Right ventricle myocardium inferior (tissue), 1 donor: ENCODE data around the gene MAB21L3. TPM values are rescaled to one million over a fixed set of nuclear protein-coding genes. Genes with fewer than 3 reads are reported as not detected.
"Not testable (repeated sequence)": the region's sequence is repeated elsewhere in the genome, so short reads cannot be mapped to it uniquely, and the experiment has no call there.

Source experiments
- ATAC-seq: fragments of 200-7000 bp; cut with Tn5 transposase; one replicate; pipeline ENCODE4 v1.9.1; 2020; ENCODE audit warnings: mild to moderate bottlenecking, moderate library complexity
- DNase-seq: peaks from one replicate; pipeline ENCODE4 v3.0.0; 2021; ENCODE audit errors: missing footprints
- intact Hi-C: fragments of 100-400 bp; cut with DNase I; formaldehyde crosslinking; loops from one replicate; pipeline ENCODE4 v1.11.0; 2022
- total RNA-seq: library from RNA; stranded (reverse); fragmentation: NEBNext Ultra II Directional; extraction: Animal tissue kit (Norgen Biotek cat#: 25700); gene quantifications from one replicate; pipeline ENCODE4 v1.2.1, GENCODE V29; 2021
- donor health status: DM: no; HTN: yes; CAD: no; lungs with severe emphysema.

MAB21L3 gene
- total RNA-seq, 1 donor from 2014 or later, result 0.27 TPM

- no peak for ATAC-seq
- no peak for DNase-seq
- intact Hi-C loops, result loop anchor here (10.0 kb wide), 1 partner anchor 315 kb away; no protein-coding TSS in a partner anchor
Measured at GRCh38 chr1:116129537-116129936, 18.3 kb downstream of the MAB21L3 start.

GRCh38 chr1:116130356-116130755 is 19.2 kb downstream of the MAB21L3 start:
- intact Hi-C loops, result no loop called here
- ATAC-seq, result no peak
- no peak for DNase-seq

GRCh38 chr1:116131170-116131569 is 20.0 kb downstream of the MAB21L3 start:
- intact Hi-C loops, result no loop called here
- no peak for ATAC-seq
- no peak for DNase-seq

- DNase-seq (no peak), ATAC-seq (no peak)
- intact Hi-C loops, result no loop called here
Measured at GRCh38 chr1:116131866-116132605, 20.8 kb downstream of the MAB21L3 start.

- intact Hi-C loops, result no loop called here
- ATAC-seq (no peak), DNase-seq (no peak)
Measured at GRCh38 chr1:116133696-116134475, 22.7 kb downstream of the MAB21L3 start.

GRCh38 chr1:116134476-116134773 is 23.2 kb downstream of the MAB21L3 start:
- intact Hi-C loops, result no loop called here
- DNase-seq (no peak), ATAC-seq (no peak)

GRCh38 chr1:116138277-116138792 is 27.1 kb downstream of the MAB21L3 start:
- intact Hi-C loops, result loop anchor here (2.0 to 5.0 kb wide), 2 partner anchors 30 to 234 kb away; partner anchors contain the start of gene ATP1A1
- peak; percentile 53 for DNase-seq
- no peak for ATAC-seq

GRCh38 chr1:116139592-116140134 is 28.5 kb downstream of the MAB21L3 start:
- ATAC-seq (peak; percentile 6), DNase-seq (peak; percentile 30)
- intact Hi-C loops, result loop anchor here (1.0 to 5.0 kb wide), 4 partner anchors 29 to 360 kb away; partner anchors contain the start of gene ATP1A1

GRCh38 chr1:116144151-116144550 is 33.0 kb downstream of the MAB21L3 start:
- ATAC-seq, result no peak
- no peak for DNase-seq
- intact Hi-C loops, result no loop called here

GRCh38 chr1:116146447-116147113 is 35.4 kb downstream of the MAB21L3 start:
- DNase-seq, intact Hi-C loops: not testable (repeated sequence)

GRCh38 chr1:116147114-116147510 is 35.9 kb downstream of the MAB21L3 start:
- no peak for DNase-seq
- ATAC-seq, result no peak
- intact Hi-C loops, result no loop called here

More at GRCh38 chr1:116146447-116147113, 35.4 kb downstream of the MAB21L3 start:
- ATAC-seq, result not testable (repeated sequence)

- DNase-seq, result no peak
- intact Hi-C loops, result no loop called here
- ATAC-seq, result no peak
Measured at GRCh38 chr1:116147972-116148371, 36.8 kb downstream of the MAB21L3 start.

- ATAC-seq (no peak), DNase-seq (no peak)
- intact Hi-C loops, result no loop called here
Measured at GRCh38 chr1:116148967-116149366, 37.8 kb downstream of the MAB21L3 start.

GRCh38 chr1:116150368-116150767 is 39.2 kb downstream of the MAB21L3 start:
- intact Hi-C loops, result loop anchor here (5.0 kb wide), 1 partner anchor 337 kb away; no protein-coding TSS in a partner anchor
- no peak for DNase-seq
- ATAC-seq, result no peak

GRCh38 chr1:116151739-116152576 is 40.8 kb downstream of the MAB21L3 start:
- intact Hi-C loops, result loop anchor here (5.0 kb wide), 1 partner anchor 335 kb away; no protein-coding TSS in a partner anchor
- ATAC-seq (peak; percentile 97), DNase-seq (peak; percentile 86)

- no peak for DNase-seq
- no peak for ATAC-seq
- intact Hi-C loops, result loop anchor here (5.0 kb wide), 1 partner anchor 335 kb away; no protein-coding TSS in a partner anchor
Measured at GRCh38 chr1:116152577-116152943, 41.4 kb downstream of the MAB21L3 start.

GRCh38 chr1:116152950-116153691 is 41.9 kb downstream of the MAB21L3 start:
- ATAC-seq (no peak), DNase-seq (no peak)
- intact Hi-C loops, result loop anchor here (5.0 kb wide), 1 partner anchor 334 kb away; no protein-coding TSS in a partner anchor
